ENCODE measurements around the gene GAPVD1.

DNA sequence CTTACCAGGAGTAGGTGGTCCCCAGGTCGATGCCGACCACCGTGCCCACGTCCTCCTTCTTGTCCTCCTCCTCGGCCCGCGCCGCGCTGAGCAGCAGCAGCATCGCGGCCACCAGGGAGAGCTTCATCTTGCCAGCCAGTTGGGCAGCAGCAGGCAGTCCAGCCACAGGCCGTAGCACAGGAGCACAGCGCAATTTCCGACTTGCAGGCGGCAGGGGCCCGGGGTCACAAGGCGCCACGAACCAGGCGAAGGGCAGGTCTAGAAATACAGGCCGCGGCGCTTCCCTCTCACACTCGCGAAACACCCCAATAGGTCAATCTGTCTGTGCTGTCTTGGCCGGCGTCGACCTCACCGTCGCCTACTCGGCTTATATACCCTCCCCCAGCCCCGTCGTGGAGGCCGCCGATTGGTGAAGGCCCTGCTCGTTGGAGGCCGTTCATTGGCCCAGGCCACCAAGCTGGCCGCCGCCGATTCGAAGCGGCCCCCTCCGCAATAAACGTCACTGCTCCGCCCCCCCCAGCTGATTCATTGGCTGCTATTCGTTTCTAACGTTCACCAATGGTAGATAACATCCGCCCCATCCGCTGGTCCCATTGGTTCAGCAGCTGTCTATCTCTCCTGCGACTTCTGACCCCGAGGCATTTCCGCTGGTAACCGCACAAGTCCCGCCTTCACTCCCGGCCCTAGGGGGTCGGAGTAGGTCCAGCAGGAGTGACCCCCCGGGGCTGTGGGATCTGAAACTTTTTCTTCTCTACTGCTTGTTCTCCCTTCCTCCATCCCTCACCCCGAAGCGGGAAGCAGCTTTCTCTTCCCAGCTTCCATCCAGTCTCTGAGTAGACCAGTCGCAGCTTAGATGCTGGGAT lies 20.4 kb upstream of the GAPVD1 start, which contains the start of gene HSPA5:
- TF ChIP-seq SUZ12 (IDR thresholded peaks at IDR 0.05; ENCODE audit: extremely low read depth, insufficient read depth, insufficient read length) = no peak
- TF ChIP-seq ZNF274 (IDR thresholded peaks at IDR 0.05; ENCODE audit: low read depth, low read length) = no peak
- TF ChIP-seq YY1 (IDR thresholded peaks at IDR 0.05; ENCODE audit: insufficient read depth, insufficient read length) = no peak

All from NT2/D1 (cell line).